IPS-15b (cell line): ENCODE data around the gene PLPPR5.

Experiments
- H3K27me3 ChIP-seq: one replicate; pipeline ENCODE4 v1.6.1; 2013; ENCODE audit warnings: low read length; ENCODE audit not compliant: control insufficient read depth, insufficient read depth
- H3K36me3 ChIP-seq: one replicate; pipeline ENCODE4 v1.6.1; 2013; ENCODE audit warnings: low read length; ENCODE audit not compliant: control insufficient read depth, insufficient read depth
- H3K4me1 ChIP-seq: one replicate; pipeline ENCODE4 v1.6.1; 2013; ENCODE audit warnings: mild to moderate bottlenecking, low read length; ENCODE audit not compliant: control insufficient read depth, insufficient read depth
- H3K4me3 ChIP-seq: one replicate; pipeline ENCODE4 v1.5.1; 2013; ENCODE audit warnings: low read depth, low read length
- H3K9ac ChIP-seq: one replicate; pipeline ENCODE4 v1.6.1; 2013; ENCODE audit warnings: low read depth, mild to moderate bottlenecking, low read length
- H3K9me3 ChIP-seq: one replicate; pipeline ENCODE4 v1.6.1; 2013; ENCODE audit warnings: mild to moderate bottlenecking, low read length; ENCODE audit not compliant: control insufficient read depth, insufficient read depth

The PLPPR5 gene

DNA sequence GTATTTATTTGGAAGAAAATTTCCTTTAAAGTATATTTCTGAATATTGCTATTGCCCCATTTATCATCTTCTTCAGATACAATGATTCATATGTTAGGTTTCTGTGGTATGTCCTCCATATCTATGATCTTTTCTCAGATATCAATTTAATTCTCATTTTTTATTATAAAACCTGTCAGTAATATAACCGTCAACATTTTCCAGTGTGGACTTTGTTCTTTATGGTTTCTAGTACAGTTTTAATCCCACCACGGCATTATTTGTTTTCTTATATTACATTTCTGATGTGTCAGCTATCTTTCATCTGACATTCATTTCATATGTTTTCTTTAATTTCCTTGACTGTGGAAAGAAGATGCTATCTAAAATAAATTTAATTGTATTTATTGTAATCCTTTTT lies 97.9 kb downstream of the PLPPR5 start:
- H3K4me1 ChIP-seq = no peaks in the 10 kb centered on the region
- H3K36me3 ChIP-seq = no peaks in the 10 kb centered on the region
- H3K9ac ChIP-seq = no peak overlapping the region
- no peaks in the 10 kb centered on the region for H3K9me3 ChIP-seq
- H3K27me3 ChIP-seq = no peaks in the 10 kb centered on the region
- H3K4me3 ChIP-seq = no peak overlapping the region

DNA sequence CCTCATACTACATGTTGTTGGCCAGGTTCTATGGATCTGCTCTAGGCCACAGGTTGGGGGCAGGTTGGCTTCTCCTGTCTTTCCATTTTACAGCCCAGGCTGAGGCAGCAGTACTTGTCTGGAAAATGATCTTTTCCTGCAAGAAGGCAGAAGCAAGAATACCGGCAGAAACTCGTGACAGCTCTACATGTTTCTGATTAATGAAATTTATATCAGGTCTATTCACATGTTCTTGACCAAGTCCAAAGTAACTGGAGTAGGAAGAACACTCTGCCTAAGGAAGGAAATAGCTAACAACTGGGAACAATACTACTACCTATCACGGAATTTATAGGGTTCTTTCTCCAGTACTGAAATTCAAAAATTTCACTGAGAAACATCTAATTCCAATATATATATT lies 98.3 kb downstream of the PLPPR5 start:
- Histone ChIP-seq H3K4me3 (no peak overlapping the region), H3K27me3 (no peaks in the 10 kb centered on the region), H3K36me3 (no peaks in the 10 kb centered on the region), H3K9me3 (no peaks in the 10 kb centered on the region), H3K9ac (no peak overlapping the region), H3K4me1 (no peaks in the 10 kb centered on the region)

DNA sequence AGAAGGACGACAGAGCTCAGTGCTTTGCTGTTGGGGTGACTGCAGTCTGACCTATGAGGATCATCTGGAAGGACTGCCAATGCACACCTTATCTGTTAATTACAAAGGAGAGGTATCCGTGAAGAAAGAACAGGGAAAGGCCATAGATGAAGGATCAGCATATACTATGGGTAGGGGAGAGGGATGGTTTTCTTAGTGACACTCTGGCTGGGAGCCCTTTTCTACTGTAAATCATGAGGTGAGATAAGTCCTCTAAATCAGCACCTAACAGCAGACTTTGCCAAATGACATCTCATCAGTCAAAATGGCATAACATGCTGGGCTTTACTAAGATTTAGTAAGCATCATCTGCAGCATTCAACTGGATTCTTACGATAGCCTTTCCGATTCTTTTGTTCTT lies 100.0 kb downstream of the PLPPR5 start:
- H3K4me3 ChIP-seq = no peak overlapping the region
- H3K36me3 ChIP-seq = no peaks in the 10 kb centered on the region
- no peaks in the 10 kb centered on the region for H3K4me1 ChIP-seq
- H3K9me3 ChIP-seq = no peaks in the 10 kb centered on the region
- H3K27me3 ChIP-seq = no peaks in the 10 kb centered on the region
- no peak overlapping the region for H3K9ac ChIP-seq

DNA sequence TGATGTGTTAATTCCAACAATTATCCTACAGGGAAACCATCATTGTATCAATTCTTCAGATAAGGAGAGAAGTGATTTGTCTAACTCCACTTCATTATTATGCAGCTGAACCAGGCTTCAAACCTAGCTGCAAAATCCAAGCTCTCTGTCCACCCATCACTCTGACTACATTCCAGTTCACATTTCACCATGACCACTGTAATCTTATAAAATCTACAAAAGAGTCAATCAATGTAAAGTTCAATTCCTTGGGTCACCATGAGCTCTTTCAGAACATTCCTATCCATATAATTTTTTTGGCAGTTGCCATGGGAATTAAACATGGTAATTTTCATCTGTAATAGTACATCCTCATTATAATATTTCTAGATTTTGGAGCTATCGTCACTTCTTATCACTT lies 100.9 kb downstream of the PLPPR5 start:
- Histone ChIP-seq H3K9ac (no peak overlapping the region), H3K4me3 (no peak overlapping the region), H3K27me3 (no peaks in the 10 kb centered on the region), H3K36me3 (no peaks in the 10 kb centered on the region), H3K4me1 (no peaks in the 10 kb centered on the region), H3K9me3 (no peaks in the 10 kb centered on the region)

DNA sequence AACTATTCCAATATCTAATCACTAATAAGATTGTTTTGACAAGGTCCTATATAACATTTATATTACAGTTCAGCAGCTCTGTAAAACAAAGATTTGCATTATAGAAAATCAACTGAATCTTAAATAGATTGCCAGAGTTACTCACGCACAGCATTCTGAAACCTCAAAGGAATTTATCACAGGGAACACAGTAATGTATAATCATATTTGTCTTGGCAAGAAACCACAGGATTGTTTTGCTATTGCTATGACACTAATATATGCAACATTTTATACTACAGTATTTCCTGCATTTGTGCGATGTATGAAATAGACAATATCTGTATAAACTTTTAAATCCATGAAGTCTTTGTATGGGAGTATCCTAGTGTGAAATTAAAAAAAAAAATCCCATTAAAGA lies 101.4 kb downstream of the PLPPR5 start:
- no peaks in the 10 kb centered on the region for H3K36me3 ChIP-seq
- H3K9me3 ChIP-seq = no peaks in the 10 kb centered on the region
- H3K4me1 ChIP-seq = no peaks in the 10 kb centered on the region
- H3K9ac ChIP-seq = no peak overlapping the region
- no peak overlapping the region for H3K4me3 ChIP-seq
- no peaks in the 10 kb centered on the region for H3K27me3 ChIP-seq

DNA sequence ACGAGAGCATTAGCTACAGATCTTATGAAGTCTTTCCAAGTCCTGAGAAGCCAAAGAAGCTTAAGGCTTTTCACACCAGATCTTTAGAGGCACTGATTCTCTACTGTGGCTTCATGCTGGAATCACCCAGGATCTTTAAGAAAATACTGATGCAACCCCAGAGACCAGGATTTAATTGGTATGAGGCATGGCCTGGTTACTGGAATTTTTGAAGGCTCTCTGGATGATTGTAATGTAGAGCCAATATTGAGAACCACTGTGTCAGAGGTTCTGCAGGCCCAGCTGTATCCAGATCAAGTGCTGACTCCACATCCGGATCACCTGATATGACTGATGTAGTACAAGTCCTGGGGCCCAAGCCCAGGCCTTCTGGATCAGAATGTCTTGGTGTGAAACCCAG lies 105.7 kb downstream of the PLPPR5 start:
- Histone ChIP-seq H3K36me3 (no peaks in the 10 kb centered on the region), H3K27me3 (no peaks in the 10 kb centered on the region), H3K4me3 (no peak overlapping the region), H3K9me3 (no peaks in the 10 kb centered on the region), H3K4me1 (no peaks in the 10 kb centered on the region), H3K9ac (no peak overlapping the region)

DNA sequence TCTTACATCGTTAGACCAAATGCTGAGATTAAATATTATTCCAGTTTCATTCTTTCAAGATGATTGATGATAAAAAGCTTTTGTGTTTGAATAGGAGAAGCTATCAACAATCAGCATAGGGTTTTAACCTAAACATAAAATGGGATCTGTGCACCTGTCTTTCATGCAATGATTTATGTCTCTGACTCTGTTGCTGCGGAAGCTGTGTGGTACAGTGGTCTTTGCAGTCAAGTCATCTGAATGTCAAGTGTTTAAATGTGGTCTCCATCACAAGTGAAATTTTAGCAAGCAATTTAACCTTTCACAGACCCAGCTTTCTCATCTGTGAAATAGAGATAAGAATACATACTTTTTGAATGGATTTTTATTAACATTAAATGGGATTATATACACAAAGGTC lies 107.2 kb downstream of the PLPPR5 start:
- H3K9me3 ChIP-seq = no peaks in the 10 kb centered on the region
- no peak overlapping the region for H3K4me3 ChIP-seq
- H3K27me3 ChIP-seq = no peaks in the 10 kb centered on the region
- no peak overlapping the region for H3K9ac ChIP-seq
- no peaks in the 10 kb centered on the region for H3K36me3 ChIP-seq
- H3K4me1 ChIP-seq = no peaks in the 10 kb centered on the region

DNA sequence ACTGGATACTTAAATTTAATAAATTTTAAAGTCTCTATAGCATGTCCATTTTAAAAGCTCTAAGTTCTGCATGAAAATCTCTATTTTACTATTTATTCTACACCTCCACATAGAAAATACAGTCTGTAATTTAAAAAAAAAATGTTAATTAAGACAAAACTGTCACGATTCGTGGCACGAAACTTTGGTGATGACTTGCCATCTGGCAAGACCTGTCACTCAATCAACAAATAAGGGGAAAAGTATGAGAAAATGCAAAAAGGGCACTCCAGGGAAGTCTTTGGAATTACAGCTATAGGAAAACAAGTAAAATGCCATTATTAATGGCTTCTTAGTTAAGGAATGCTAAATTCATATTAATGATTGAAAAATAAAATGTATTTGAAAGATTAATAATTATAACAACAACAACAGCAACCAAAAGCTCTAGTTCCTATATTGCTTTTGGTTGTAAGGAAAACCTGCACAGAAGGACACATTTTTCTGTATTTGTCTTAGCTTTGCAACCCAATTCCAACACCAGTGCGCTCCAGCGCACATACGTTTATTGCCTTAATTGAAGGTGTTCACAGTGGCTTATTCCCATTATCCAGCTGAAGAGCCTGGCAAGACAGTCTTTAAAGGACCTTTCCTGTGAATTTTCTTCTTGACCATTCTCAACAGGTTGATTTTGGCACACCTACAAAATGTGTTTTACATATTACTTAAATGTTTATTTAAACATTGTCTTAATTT lies 107.8 kb downstream of the PLPPR5 start:
- H3K9ac ChIP-seq = no peak overlapping the region
- no peaks in the 10 kb centered on the region for H3K4me1 ChIP-seq

DNA sequence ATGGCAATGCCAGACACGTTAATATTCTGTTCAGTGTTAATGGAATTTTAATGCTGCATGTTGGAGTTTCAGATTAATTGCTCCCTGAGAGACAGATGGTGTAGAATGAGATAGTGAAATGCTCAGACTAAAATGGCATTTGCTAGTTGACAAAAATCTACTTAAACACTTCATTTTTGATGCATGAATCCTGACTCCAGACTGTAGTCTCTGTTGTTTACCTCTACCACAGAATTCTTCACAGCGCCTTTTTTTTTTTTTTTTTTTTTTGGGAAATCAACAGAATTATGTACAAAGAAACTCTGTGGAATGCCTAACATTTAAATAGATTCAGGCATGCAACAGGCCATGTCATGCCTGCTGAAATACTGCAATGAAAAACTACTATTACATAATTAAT lies 111.3 kb downstream of the PLPPR5 start:
- Histone ChIP-seq H3K4me3 (no peak overlapping the region), H3K27me3 (no peaks in the 10 kb centered on the region), H3K9ac (no peak overlapping the region), H3K9me3 (no peaks in the 10 kb centered on the region), H3K36me3 (no peaks in the 10 kb centered on the region), H3K4me1 (no peaks in the 10 kb centered on the region)

More for the DNA sequence above, 107.8 kb downstream of the PLPPR5 start:
- Histone ChIP-seq H3K36me3 (no peaks in the 10 kb centered on the region), H3K4me3 (no peak overlapping the region), H3K27me3 (no peaks in the 10 kb centered on the region), H3K9me3 (no peaks in the 10 kb centered on the region)

DNA sequence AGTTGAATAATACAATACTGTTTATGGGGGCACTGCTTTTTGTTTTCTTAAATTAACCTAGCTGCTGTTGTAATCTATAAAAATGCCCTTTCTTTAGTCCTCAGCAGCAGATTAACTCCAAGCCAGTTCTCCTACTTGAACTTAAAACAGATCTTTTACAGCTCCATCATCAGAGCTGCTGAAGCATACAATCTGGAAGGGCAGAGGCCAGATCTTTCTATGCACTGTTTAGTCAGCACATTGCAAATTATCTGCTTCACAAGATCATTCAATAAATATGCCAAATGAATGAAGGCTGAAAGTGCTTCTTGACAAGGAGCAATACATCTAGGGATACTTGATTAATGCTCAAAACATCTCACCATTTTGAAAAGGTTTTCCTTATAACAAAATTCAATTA lies 115.8 kb downstream of the PLPPR5 start:
- Histone ChIP-seq H3K36me3 (no peaks in the 10 kb centered on the region), H3K9me3 (no peaks in the 10 kb centered on the region), H3K9ac (no peak overlapping the region), H3K4me3 (no peak overlapping the region), H3K27me3 (no peaks in the 10 kb centered on the region), H3K4me1 (no peaks in the 10 kb centered on the region)

DNA sequence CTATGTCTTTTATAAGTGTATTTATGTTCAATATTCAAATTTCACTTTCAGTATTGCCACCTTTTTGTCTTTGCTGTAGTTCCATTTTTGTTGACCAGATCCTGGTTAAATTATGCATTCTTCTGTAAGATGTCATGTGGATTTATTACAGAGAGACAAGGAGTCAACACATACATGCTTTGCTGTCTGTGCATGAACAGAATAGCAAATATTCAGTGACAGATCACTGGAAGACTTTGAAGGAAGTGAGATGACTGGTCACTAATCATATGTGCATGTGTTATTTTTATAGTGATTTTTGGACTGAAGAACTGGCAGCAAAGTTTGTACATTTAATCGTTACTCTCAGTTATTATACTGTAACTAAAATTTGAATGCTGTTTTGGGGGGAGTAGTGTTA lies 117.2 kb downstream of the PLPPR5 start:
- Histone ChIP-seq H3K4me3 (no peak overlapping the region), H3K4me1 (no peaks in the 10 kb centered on the region), H3K9ac (no peak overlapping the region), H3K27me3 (no peaks in the 10 kb centered on the region), H3K36me3 (no peaks in the 10 kb centered on the region), H3K9me3 (no peaks in the 10 kb centered on the region)

DNA sequence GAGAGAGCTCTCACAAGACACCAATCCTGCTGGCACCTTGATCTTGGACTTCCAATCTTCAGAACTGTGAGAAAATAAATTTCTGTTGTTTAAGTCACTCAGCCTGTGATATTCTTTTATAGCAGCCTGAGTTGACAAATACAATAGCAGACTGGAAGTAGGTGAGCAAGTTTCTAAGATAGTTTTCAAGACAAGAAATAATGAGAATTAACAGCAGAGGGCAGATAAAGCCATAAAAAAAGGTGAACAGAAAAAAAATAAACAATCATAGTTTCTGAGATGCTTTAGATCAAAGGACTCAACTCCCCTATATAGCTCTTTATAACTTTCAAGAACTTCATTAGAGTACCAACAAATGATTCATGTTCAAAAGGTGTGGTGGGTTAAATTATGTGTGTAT lies 119.8 kb downstream of the PLPPR5 start:
- H3K4me1 ChIP-seq = no peaks in the 10 kb centered on the region
- no peak overlapping the region for H3K4me3 ChIP-seq
- no peaks in the 10 kb centered on the region for H3K27me3 ChIP-seq
- H3K36me3 ChIP-seq = no peaks in the 10 kb centered on the region
- no peaks in the 10 kb centered on the region for H3K9me3 ChIP-seq
- H3K9ac ChIP-seq = no peak overlapping the region
